Stimulated activated CD4-positive, alpha-beta T cell treated with anti-CD3 and anti-CD28 coated beads, Interleukin-1b, Interleukin-23, amount 100 ng/mL, for 1 hour (primary cell): ENCODE measurements around the gene ANKS1A.

Experiments
- DNase-seq, 2 donors: peaks; one replicate each; pipeline ENCODE4 v3.0.0-alpha.2; 2020; ENCODE audit warnings: low read depth in 2 of 2

The ANKS1A gene

GRCh38 chr6:35082733-35083403, 193.8 kb downstream of the ANKS1A start:
- no peak for DNase-seq

GRCh38 chr6:35083507-35083906, 194.5 kb downstream of the ANKS1A start:
- no peak for DNase-seq

- no peak for DNase-seq
Measured at GRCh38 chr6:35084041-35084491, 195.0 kb downstream of the ANKS1A start.

GRCh38 chr6:35084511-35085203, 195.6 kb downstream of the ANKS1A start:
- no peak for DNase-seq

- DNase-seq, result no peak
Measured at GRCh38 chr6:35085359-35086281, 196.6 kb downstream of the ANKS1A start.

- no peak for DNase-seq
Measured at GRCh38 chr6:35086282-35086632, 197.2 kb downstream of the ANKS1A start.

GRCh38 chr6:35086636-35087360, 197.7 kb downstream of the ANKS1A start:
- no peak for DNase-seq

- no peak for DNase-seq
Measured at GRCh38 chr6:35087361-35088280, 198.6 kb downstream of the ANKS1A start.

- DNase-seq, result no peak
Measured at GRCh38 chr6:35088281-35089215, 199.5 kb downstream of the ANKS1A start.

GRCh38 chr6:35089216-35089934, 200.3 kb downstream of the ANKS1A start:
- DNase-seq, result no peak

- DNase-seq, result no peak
Measured at GRCh38 chr6:35089935-35090505, 201.0 kb downstream of the ANKS1A start.

- no peak for DNase-seq
Measured at GRCh38 chr6:35090734-35091133, 201.7 kb downstream of the ANKS1A start.

GRCh38 chr6:35091346-35092083, 202.5 kb downstream of the ANKS1A start:
- DNase-seq, result no peak

GRCh38 chr6:35092362-35093117, 203.5 kb downstream of the ANKS1A start:
- DNase-seq, result no peak

- no peak for DNase-seq
Measured at GRCh38 chr6:35093118-35093445, 204.0 kb downstream of the ANKS1A start.

- no peak for DNase-seq
Measured at GRCh38 chr6:35093783-35094182, 204.7 kb downstream of the ANKS1A start.

GRCh38 chr6:35094183-35094582, 205.1 kb downstream of the ANKS1A start:
- no peak for DNase-seq
